ENCODE results near the gene RERE. TPM values are rescaled to one million over a fixed set of nuclear protein-coding genes. Genes with fewer than 3 reads are reported as not detected.

RERE gene
- total RNA-seq, 2 donors from 2014 or later, result 74.5 to 128 TPM

- intact Hi-C loops (cut with DNase I), result no loop called here
- no peak overlapping the region for H3K4me3 ChIP-seq
- no peaks in the 10 kb centered on the region for H3K27me3 ChIP-seq
- ATAC-seq (no peak), DNase-seq (no peak)
- peaks cover 28% of the 10 kb centered on the region for H3K4me1 ChIP-seq
- H3K27ac ChIP-seq, result no peak overlapping the region
- no peaks in the 10 kb centered on the region for H3K9me3 ChIP-seq
- no peaks in the 10 kb centered on the region for H3K36me3 ChIP-seq (replicated peaks in 1 of 2; ENCODE audit: insufficient read depth in 1 of 2, low read depth in 2 of 2)
- WGBS, 2 donors, result 91 to 94% methylated on average over 3 of the region's 3 CpGs
- no peak for TF ChIP-seq POLR2A (IDR thresholded peaks at IDR 0.05)
Observed at GRCh38 chr1:8458607-8459006, 358.8 kb downstream of the RERE start.

- ATAC-seq, result no peak
- intact Hi-C loops (cut with DNase I), result no loop called here
- peaks cover 21% of the 10 kb centered on the region for H3K4me1 ChIP-seq
Observed at GRCh38 chr1:8457760-8458381, 359.6 kb downstream of the RERE start.

GRCh38 chr1:8456991-8457390, 360.4 kb downstream of the RERE start:
- WGBS, 2 donors, result 65 to 94% methylated on average over 1 of the region's 1 CpG
- peaks cover 23% of the 10 kb centered on the region for H3K4me1 ChIP-seq
- no peaks in the 10 kb centered on the region for H3K9me3 ChIP-seq
- no peak for DNase-seq
- H3K27ac ChIP-seq, result peak overlapping the region in 2 of 4 donors; percentile 23 to 32
- intact Hi-C loops (cut with DNase I), result no loop called here
- H3K27me3 ChIP-seq, result no peaks in the 10 kb centered on the region
- H3K36me3 ChIP-seq (replicated peaks in 1 of 2; ENCODE audit: insufficient read depth in 1 of 2, low read depth in 2 of 2), result no peaks in the 10 kb centered on the region
- no peak overlapping the region for H3K4me3 ChIP-seq
- TF ChIP-seq CTCF (IDR thresholded peaks at IDR 0.05) (no peak), POLR2A (IDR thresholded peaks at IDR 0.05) (no peak)
- no peak for ATAC-seq

More at GRCh38 chr1:8457760-8458381, 359.6 kb downstream of the RERE start:
- 78 to 93% methylated on average over 7 of the region's 7 CpGs for WGBS, 2 donors
- H3K9me3 ChIP-seq, result no peaks in the 10 kb centered on the region
- no peak for TF ChIP-seq CTCF (IDR thresholded peaks at IDR 0.05)
- H3K27me3 ChIP-seq, result no peaks in the 10 kb centered on the region
- no peak overlapping the region for H3K4me3 ChIP-seq
- DNase-seq, result no peak
- H3K36me3 ChIP-seq (replicated peaks in 1 of 2; ENCODE audit: insufficient read depth in 1 of 2, low read depth in 2 of 2), result no peaks in the 10 kb centered on the region
- H3K27ac ChIP-seq, result peak overlapping the region in 1 of 4 donors; percentile 13

GRCh38 chr1:8456308-8456912, 361.0 kb downstream of the RERE start:
- H3K36me3 ChIP-seq (replicated peaks in 1 of 2; ENCODE audit: insufficient read depth in 1 of 2, low read depth in 2 of 2), result no peaks in the 10 kb centered on the region
- DNase-seq, result no peak
- no peaks in the 10 kb centered on the region for H3K9me3 ChIP-seq
- no peak overlapping the region for H3K4me3 ChIP-seq
- peak overlapping the region in 3 of 4 donors; percentile 28 to 43 (median 32) for H3K27ac ChIP-seq
- no peak for TF ChIP-seq POLR2A (IDR thresholded peaks at IDR 0.05)
- TF ChIP-seq CTCF (IDR thresholded peaks at IDR 0.05), result no peak
- H3K27me3 ChIP-seq, result no peaks in the 10 kb centered on the region
- ATAC-seq, result peak; percentile 48
- 66 to 71% methylated on average over 4 of the region's 4 CpGs for WGBS, 2 donors
- peaks cover 29% of the 10 kb centered on the region for H3K4me1 ChIP-seq
- intact Hi-C loops (cut with DNase I), result no loop called here

- no peak for DNase-seq
- WGBS, 2 donors, result 67 to 85% methylated on average over 7 of the region's 7 CpGs
- no peak for ATAC-seq
- no peaks in the 10 kb centered on the region for H3K36me3 ChIP-seq (replicated peaks in 1 of 2; ENCODE audit: insufficient read depth in 1 of 2, low read depth in 2 of 2)
- H3K4me1 ChIP-seq, result peaks cover 31% of the 10 kb centered on the region
- no peaks in the 10 kb centered on the region for H3K27me3 ChIP-seq
- H3K27ac ChIP-seq, result peak overlapping the region in 3 of 4 donors; percentile 28 to 43 (median 32)
- intact Hi-C loops (cut with DNase I), result no loop called here
- TF ChIP-seq CTCF (IDR thresholded peaks at IDR 0.05), result no peak
- TF ChIP-seq POLR2A (IDR thresholded peaks at IDR 0.05), result no peak
- H3K4me3 ChIP-seq, result no peak overlapping the region
- H3K9me3 ChIP-seq, result no peaks in the 10 kb centered on the region
Observed at GRCh38 chr1:8455700-8456307, 361.6 kb downstream of the RERE start.

All from body of pancreas (tissue), 4 donors.